NCI-H1694 (cell line): Measurements from ENCODE around the gene GALNT2.

Source experiments
- DNase-seq: peaks from one replicate; lab custom pipeline; 2025; lab: John Stamatoyannopoulos, UW

The GALNT2 gene

DNA sequence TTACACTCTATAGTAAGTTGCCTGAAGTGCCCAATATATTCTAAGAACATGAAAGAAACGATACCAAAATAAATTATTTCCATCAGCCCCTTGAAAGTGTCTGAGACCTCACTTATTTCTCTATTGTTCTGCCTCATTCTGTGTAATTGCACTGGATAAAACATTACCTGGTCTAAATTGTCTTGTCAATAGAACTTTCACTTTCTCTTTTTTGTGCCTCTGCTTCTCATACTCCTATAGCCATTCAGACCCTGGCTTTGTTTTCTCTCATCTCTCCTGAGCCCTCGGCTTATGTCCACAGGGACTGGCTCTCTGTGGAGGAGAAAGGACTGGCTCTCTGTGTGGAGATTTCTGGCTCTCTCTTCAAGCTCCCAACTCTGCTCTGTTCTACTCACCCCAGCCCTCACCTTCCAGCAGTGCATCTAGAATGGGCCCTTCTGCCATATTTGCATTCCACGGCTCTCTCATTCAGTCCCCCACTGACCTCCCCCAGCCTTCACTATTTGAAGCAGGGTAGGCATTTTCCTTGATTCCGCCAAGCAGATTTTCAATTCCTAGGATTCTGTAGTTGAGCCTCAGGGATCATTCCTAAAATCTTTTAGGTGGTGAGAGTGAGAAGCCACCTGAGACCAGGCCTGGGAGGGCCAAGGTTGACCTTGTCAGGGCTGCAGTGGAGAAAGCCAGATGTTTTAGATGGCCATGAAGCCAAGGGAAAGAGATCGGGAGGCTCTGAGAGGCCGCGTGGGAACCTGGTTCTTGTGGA, 15.9 kb upstream of the GALNT2 start:
- DNase-seq = no peak

DNA sequence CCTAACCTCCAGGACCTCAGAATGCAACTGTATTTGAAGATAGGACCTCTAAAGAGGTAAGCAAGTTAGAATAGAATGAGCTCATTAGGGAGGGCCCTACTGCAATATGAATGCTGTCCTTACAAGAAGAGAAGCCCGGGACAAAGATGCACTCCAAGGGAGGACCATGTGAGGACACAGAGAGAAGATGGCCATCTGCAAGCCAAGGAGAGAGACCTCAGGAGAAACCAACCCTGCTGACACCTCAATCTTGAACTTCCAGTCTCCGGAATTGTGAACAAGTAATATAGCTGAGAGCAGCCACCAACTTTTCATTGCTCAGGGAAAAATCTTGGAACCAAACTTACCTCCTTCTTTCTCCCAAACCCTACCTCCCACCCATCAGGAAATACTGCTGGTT, 15.0 kb upstream of the GALNT2 start:
- no peak for DNase-seq

DNA sequence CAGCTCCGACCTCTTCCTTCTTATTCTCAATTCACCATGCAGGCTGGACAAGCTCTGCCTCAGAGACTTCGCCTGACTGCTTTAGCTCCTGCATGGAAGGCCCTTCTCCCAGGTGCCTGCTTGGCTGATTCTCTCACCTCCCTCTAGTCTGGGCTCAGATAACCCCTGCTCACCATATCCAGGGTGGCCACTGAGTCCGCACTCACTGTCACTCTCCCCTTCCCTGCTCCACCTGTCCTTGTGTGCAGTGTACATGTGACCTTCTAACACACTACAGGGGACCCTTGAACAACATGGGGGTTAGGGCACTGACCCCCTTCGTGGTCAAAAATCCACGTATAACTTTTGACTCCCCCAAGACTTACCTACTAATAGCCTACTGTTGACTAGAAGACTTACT, 14.4 kb upstream of the GALNT2 start:
- no peak for DNase-seq

DNA sequence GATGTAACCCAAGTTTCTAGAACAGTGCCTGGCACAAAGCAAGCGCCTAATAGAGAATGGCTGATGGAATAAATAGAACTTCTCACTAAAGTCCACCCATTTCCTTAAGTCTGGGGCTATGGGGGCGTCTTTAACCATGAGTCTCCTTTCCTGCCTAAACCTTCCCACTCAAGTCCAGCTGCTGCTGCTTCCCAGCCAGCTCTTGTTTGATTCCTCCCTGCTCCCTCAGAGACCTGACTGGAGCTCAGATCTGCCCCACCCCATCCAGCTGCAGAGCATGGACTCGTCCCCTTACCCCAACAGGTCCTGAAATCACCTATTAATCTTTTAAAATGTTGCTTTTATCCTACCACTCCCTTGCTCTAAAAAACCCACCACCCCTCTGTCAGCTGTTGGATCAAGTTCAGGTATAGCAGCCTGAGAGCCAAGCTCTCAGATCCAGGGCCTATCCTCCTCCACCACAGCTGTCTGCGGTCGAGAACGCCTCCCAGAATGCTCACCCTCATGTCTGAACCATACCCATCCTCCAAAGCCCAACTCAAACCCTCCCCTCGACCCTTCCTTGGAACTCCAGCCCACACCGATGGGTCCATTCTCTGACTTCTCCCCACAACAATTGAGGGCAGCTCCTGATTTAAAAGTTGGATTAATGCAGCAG, 12.8 kb upstream of the GALNT2 start:
- no peak for DNase-seq

DNA sequence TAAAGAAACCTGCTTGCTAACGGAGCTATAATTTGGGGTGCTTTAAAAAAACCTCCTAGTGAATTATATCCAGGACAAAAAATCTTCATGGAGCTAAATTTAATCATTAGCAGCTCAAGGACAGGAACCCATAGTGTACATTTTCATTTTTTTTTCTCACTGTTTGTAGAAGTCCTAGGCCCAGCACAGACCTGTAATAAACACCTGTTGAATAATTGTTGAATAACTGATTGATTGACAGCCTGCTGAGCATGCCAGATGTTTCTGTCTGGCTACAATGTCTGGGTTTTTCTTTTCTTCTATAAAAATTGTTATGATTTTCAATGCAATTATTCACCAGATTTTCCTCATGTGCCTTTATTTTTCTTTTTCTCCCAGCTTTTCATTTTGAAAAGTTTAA, 10.9 kb upstream of the GALNT2 start:
- DNase-seq = no peak

DNA sequence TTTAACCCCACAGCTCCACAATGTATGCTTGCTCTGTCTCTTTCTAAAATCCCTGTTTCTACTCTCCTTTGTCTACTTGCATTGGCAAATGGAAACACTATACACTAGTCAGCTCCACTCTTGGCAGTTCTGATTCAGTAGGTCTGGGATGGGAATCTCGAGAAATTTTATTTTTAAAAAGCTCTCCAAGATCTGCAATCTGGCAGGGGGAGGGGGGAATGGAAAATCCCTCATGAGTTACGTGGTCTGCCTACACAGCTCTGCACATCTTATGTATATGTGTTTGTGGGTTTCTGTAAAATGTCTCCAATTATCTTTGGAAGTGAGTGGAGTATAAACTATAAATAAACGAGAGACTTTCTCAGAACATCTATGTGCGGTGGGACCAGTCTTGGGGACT, 9.9 kb upstream of the GALNT2 start:
- no peak for DNase-seq

DNA sequence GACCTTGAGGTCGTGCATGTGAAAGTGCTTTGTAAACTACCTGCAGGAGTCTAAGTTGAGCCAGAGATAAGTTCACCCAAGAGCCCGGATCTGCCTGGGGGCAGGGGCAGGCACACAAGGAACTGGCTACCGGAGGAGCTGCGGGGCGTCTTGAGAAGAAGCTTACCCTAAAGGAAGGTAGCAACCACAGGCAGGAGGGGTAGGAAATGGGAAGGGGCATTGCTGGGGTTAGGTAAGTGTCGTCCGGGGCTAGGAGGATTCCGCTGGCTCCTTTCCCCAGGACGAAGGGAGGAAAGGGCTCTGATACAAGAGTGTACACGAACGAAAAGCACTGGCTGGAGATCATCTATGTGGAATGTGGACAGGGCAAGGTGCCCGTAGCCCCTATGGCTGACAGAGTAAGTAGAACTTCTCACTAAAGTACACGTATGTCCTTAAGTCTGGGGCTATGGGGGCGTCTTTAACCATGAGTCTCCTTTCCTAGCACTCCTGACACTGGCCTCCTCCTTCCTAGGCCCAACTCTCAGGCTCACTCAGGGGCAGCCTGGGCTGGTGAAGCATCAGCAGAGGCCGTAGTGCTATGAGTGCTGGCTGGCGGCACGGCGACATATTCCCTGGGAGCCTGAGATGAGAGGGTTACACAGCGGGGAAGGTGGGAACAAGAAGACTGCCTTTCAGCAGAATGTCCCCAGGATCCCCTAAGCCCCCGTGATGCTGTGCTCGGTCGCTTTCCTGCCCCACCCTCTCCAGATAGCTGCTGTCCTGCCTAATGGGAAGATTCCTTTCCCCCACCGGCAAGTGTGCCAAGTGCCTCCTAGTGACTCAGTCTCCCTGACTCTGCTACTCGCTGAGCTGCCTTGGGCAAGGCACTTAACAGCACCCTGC, 9.1 kb upstream of the GALNT2 start:
- no peak for DNase-seq

DNA sequence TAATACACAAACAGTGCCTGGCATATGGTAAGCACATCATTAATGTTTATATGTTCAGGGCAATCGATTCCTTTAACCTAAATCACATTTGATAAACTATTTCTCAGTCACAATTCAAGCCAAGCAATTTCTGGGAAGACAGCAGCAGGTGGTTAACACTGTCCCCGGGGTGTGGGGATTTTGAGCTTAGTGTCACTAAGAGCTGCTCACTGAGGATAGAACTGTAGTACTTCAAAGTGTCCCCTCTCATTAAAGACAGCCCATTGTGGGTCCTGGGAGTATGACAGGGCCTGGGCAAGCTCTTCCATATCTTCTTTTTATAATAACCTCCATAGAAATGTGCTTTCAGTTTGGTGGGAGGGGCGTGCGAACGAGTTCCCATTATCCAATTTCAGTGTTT, 8.4 kb upstream of the GALNT2 start:
- no peak for DNase-seq

DNA sequence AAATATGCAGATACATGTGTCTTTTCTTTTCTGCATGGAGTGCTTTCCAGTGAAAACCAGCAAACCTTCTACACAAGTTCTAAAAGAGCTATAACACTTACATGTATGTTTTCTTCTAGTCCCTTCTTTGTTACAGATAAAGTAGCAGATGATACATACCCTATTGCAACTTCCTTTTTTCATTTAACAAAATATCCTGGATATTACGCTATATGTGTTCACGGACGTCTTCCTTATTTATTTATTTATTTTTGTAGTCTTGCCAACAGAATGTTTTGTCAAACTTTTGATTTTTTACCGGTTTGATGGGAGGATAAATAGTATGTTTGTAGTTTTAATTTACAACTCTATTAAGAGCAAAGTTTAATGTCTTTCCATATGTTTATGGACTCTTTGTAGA, 5.2 kb upstream of the GALNT2 start:
- no peak for DNase-seq

DNA sequence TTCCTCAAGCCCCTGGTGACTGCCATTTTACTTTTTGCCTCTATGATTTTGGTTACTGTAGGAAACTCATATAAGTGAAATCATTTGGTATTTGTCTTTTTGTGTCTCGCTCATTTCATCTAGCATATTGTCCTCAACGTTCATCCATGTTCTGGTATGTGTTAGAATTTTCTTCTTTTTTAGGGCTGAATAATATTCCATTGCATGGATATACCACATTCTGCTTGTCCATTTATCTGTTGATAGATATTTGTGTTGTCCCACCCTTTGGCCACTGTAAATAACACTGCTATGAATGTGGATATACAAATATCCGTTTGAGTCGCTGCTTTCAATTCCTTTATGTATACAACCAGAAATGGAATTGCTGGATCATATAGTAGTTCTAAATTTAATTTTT, 4.5 kb upstream of the GALNT2 start:
- no peak for DNase-seq

DNA sequence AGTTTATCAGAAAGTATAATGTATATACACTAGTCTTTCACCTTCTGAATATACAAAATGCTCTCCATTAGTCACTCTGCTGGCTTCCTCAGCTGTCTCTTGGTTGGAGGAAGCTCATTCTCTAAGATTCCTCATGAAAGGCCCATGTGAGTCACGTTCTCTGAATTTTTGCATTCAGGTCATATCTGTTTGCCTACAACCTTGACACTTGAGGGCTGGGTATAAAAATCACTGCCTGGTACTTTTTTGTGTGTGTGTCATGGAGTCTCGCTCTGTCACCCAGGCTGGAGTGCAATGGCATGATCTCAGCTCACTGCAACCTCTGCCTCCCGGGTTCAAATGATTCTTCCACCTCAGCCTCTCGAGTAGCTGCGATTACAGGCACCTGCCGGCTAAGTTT, 2.8 kb upstream of the GALNT2 start:
- DNase-seq = no peak

DNA sequence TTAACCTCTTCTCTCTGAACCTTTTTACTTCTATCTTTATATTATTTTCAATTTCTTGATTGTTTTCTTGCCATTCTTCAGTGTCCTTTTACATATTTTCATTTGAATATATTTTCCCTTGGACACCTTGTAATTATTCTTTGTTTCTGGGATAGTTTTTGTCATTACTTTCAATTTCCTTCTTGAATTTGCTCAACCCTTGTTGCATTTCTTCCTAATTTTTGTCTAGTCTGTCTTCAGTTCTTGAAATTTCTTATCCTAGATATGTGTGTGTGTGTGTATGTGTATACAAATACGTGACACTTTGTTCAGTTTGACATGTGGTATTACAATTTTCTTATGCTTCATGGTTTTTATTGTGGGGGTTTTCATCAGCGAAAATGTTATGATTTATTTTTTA, 1.9 kb upstream of the GALNT2 start:
- DNase-seq = no peak

DNA sequence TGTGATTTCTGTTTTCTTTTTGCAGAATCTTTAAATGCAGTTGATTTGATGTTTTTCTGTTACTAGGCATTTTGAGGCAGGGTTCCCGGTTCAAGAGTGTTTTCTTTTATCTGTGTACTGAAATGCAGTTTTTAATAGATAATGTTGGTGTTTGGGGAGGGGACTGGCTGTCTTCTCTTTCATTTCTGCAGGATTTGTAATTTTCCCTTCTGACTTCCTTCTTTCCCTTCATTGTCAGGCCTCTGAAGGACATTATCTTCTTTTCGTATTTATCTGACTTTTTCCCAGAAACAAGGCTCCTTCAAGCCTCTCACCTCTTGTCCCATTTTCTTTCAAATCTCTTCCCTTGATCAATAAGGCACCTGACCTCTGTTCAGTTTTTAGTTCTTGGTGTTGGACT, 1.5 kb upstream of the GALNT2 start:
- DNase-seq = no peak

DNA sequence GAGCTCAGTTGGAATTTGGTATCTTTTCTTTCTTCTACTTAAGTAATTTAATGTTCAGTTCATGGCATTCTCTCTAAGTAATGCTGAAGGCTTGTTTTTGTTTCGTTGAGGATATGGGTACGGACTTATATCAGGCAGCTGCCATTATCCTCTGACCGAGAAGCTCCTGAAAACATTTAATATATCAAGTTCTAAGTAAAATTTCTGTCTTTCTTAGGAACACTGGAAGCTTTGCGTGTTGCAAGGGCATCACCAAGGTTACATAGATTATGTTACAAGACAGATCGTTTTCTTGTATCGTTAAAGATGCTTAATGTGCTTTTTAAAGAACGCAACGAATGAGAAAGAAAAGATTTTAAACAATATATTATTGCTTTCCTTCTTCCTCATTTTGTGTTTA, 1.0 kb upstream of the GALNT2 start:
- no peak for DNase-seq

DNA sequence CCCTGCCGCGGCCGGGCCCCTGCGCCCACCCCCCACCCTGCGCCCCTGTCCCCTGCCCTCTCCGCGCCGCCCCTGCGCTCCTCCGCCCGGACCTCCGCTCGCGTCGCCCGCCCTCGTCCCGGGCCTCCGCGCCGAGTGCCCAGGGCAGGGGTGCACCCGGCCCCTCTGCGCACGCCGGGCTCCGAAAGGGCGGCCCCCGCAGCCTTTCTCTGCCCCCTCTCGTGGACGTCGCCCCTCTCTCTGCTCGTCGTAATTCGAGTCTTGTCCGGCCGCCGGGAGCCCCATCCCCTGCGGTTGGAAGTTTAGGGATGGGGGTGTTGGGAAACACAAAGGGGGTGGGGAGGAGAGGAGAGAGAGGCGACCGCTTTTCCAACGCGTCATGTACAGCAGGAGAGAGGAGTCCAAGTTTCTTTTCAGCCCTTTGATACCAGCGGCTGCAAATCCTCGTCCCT, 407 bp downstream of the GALNT2 start:
- DNase-seq = no peak

DNA sequence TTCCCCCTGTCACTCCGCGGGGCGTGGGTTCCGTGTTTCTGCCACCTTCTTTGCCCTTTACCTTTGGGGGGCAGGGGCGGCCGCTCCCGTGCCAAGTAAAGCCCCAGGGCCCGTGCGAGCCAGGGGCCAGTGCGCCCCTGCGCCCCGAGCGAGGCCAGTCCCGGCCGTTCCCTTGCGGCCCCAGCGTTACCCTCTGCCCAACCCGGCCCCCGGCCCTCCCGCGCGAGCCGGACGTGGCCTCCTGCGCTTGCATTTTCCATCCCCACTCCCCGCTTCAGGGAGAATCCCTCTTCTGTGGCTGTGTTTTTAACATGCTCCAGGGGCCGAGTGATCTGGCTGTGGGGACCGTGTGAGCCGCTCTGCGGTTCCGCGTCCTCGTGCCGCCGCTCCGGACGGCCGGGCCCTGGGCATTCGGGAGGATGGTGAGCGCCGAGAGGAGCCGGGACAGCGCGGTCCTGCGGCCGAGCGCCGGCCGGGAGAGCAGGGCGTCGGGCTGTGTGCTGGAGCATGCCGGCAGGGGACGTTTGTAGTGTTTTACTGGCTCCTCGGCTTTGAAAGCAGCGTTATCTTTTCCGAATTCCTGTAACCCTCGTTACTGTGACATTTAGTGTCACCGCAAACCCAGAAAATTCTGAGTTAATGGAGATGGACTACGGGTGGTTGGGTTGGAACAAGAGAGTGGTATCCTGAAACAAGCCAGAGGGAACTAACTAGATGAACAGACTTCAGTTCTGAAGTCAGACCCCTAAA, 1.0 kb downstream of the GALNT2 start:
- no peak for DNase-seq

DNA sequence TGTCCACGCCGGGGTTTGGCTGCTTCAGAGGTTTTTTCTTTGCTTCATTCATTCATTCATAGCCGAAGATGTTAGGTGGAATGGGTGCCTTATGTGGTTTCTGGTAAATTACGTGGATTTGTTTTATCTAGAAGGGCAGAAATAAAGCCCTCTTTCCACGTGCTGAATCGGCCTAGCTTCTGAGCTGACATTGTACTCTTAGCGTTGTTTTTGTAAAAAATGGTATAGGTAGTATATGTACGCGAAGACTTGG, 1.5 kb downstream of the GALNT2 start:
- no peak for DNase-seq

DNA sequence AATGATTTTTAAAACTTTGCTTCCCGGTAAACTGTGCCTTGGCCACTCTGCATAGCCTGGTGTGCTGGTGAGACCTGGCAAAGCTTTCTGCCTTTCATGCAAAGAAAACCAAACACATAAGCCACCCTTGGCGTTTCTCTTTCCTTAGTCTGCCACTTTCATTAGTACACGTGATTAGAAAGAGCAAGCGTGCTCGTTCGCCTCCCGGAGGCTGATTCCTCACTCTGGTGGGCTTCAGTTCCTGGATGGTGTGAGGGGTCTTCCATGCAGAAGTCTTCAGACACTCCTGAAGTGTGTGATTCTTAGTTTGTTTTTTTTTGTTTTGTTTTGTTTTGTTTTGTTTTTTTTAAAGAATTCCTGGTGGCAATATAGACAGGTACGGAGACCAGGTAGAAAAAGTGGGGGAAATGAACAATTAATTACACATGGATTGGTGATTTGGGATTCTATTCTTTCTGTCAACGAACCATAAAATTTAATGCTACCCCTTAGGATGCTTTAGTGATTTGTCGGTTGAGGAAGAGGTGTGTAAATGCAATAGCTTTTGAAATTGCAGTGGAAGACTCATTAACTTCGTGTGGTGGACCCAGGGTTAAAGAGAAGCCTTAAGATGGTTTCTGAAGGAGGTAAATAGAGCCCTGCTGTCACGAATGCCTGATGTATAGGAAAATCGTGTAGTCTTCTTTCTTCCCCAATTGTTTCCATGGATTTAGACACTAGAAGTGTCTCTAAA, 2.1 kb downstream of the GALNT2 start:
- DNase-seq = no peak

DNA sequence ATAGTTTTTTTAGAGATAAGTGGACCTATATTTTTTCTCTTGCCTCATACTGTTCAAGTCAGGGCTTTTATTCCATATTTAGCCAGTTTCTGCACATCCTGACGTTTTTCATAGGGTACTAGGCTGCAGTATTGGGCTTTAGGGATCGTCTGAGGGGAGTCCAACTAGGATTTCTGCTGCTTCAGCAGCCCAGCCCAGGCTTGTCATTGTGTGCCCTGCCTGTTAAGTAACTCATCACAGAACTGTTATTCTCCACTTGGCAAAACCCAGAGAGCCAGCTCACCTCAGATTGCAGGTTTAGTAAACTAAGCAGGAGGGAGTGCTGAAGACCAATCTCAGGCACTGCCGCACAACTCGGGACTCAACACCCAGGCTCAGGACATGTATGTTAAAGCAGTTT, 2.8 kb downstream of the GALNT2 start:
- no peak for DNase-seq

DNA sequence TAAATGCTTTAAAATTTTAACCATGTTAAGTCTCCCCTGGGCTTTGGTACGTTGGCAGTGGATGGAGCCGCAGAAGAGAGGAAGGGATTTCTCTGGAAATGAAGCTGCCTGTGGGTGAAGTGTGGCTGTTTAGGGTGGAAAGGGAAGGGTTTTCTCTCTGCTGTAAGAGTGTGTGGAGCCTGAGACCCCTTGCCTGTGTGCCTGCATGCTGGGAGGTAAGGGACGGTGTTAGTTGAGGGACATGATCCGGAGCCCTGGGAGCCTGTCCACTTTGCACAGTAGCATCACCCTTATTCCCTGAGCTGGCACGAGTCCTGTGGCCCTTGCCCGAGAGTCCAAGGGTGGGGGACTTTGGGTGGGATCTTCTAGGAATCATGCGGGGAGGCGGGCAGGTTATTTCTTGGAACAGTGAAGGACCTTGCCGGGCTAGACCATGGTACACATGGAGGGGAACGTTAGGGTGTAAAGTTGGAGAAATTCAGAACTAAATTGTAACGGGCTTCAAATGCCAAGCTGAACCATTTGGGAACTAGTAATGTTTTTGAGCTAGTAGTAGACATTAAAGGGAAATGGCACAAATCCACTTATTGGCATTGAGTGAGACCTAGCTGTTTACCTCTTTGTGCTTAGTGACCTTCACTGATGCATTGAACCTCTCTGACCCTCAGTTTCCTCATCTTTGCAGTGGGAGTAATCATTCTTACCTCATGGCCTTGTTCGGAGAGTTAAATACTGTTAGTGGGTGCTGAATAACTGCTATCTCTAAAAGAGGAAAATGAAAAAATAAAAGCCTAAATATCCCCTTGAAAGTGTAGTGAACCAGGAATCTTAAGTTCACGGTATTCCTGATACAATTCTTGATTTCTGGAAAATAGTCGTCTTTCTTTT, 3.5 kb downstream of the GALNT2 start:
- DNase-seq = no peak

DNA sequence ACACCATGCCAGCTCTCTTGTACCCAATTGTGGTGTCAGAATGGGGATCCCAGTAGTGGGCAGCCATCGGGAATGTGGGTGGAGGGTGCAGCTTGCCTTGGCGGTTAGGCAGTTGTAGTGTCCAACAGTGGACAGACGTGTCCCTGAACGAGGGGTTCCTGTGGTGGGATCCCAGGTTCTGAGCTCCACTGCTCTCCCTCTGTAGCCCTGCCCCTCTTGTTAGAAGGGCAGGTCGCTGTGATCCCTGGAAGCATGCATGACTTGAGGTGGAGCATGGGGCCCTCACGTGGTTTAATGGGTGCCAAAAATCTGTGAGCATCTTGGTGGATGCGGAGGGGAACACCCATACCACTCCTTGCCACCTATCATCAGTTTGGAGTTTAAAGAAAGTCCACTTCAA, 4.3 kb downstream of the GALNT2 start:
- DNase-seq = no peak
